Vagina (tissue), 2 donors: ENCODE measurements around the gene SMARCD3. TPM values are rescaled to one million over a fixed set of nuclear protein-coding genes. Genes with fewer than 3 reads are reported as not detected.

ENCODE experiments used
- DNase-seq, 2 donors: peaks; one replicate each; pipeline ENCODE4 v3.0.0-alpha.2; 2017; ENCODE audit errors: extremely low spot score in 2 of 2
- H3K27ac ChIP-seq: fragments of 200-600 bp; sonication (generic); one replicate; pipeline ENCODE4 v1.5.1; 2019
- H3K27me3 ChIP-seq: fragments of 200-600 bp; sonication (generic); one replicate; pipeline ENCODE4 v1.5.1; 2019
- H3K36me3 ChIP-seq, 2 donors: fragments of 200-600 bp; sonication (generic); one replicate each; pipeline ENCODE4 v1.5.1; 2017 to 2019
- H3K4me1 ChIP-seq: fragments of 200-600 bp; sonication (generic); one replicate; pipeline ENCODE4 v1.5.1; 2019
- H3K4me3 ChIP-seq, 2 donors: fragments of 200-600 bp; sonication (generic); 1 replicate in 1 of 2; 2 replicates in 1 of 2; pipeline ENCODE4 v1.5.1; 2016 to 2019
- H3K9me3 ChIP-seq: fragments of 200-600 bp; sonication (generic); one replicate; pipeline ENCODE4 v1.5.1; 2019
- POLR2A ChIP-seq, 2 donors: fragments of 450-650 bp; IDR thresholded peaks; one replicate each; pipeline ENCODE4 v1.6.1; 2017; ENCODE audit warnings: antibody characterized with exemption in 2 of 2, mild to moderate bottlenecking in 2 of 2, moderate library complexity in 2 of 2
- POLR2AphosphoS5 ChIP-seq, 2 donors: sonication (generic); formaldehyde crosslinking; IDR thresholded peaks; one replicate each; pipeline ENCODE4 v1.9.0; 2017; ENCODE audit warnings: antibody characterized with exemption in 2 of 2, mild to moderate bottlenecking in 2 of 2, low read depth in 1 of 2; ENCODE audit not compliant: insufficient read depth in 1 of 2
- intact Hi-C: fragments of 100-400 bp; cut with DNase I; formaldehyde crosslinking; loops from one replicate; pipeline ENCODE4 v1.15.1; 2023
- total RNA-seq: library from RNA; depleted of rRNA; stranded (reverse); fragments of >200 nt; gene quantifications from one replicate; pipeline ENCODE4 v1.2.3, GENCODE V29; 2016
- TF ChIP-seq, protein P1 (sequence below), 3 experiments: fragments of 450-650 bp in 2 of 3; fragments of 200-600 bp in 1 of 3; sonication (generic) in 1 of 3; IDR thresholded peaks; one replicate each; pipeline ENCODE4 v1.5.1; 2017 to 2019; ENCODE audit warnings: antibody characterized with exemption in 3 of 3, mild to moderate bottlenecking in 2 of 3, moderate library complexity in 2 of 3

SMARCD3 gene
- total RNA-seq, 1 donor from 2014 or later = 39.8 TPM

DNA sequence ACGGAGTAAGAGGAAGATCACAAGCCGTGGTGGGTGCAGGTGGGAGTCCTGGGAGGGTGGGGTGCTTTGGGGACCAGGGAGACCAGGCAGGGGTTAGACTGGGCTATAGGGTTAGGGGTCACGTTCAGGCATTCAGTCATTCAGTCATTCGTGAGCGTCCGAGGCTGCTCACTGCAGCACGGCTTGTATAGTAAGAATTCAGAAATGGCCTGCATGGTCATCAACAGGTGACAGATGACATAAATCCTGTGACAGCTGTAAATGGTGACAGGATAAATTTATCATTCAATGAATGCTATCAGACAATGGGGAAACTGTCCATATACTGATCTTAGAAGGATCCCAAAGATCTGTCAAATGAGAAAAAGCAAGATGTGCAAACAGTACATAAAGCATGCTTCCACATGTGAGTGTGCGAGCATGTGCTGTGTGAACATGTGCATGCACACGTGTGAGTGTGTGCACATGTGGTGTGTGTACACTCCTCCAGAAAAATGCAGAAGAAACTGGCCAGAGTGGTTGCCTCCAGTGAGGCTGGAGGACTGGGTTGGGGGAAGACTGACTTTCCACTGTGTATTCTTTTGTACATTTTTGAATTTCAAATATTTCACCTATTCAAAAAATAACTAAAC is 32.0 kb upstream of the SMARCD3 start:
- TF ChIP-seq POLR2AphosphoS5 (IDR thresholded peaks at IDR 0.05; ENCODE audit: insufficient read depth in 1 of 2, low read depth in 1 of 2) (no peak), POLR2A (IDR thresholded peaks at IDR 0.05) (no peak)
- TF ChIP-seq, protein P1, sequence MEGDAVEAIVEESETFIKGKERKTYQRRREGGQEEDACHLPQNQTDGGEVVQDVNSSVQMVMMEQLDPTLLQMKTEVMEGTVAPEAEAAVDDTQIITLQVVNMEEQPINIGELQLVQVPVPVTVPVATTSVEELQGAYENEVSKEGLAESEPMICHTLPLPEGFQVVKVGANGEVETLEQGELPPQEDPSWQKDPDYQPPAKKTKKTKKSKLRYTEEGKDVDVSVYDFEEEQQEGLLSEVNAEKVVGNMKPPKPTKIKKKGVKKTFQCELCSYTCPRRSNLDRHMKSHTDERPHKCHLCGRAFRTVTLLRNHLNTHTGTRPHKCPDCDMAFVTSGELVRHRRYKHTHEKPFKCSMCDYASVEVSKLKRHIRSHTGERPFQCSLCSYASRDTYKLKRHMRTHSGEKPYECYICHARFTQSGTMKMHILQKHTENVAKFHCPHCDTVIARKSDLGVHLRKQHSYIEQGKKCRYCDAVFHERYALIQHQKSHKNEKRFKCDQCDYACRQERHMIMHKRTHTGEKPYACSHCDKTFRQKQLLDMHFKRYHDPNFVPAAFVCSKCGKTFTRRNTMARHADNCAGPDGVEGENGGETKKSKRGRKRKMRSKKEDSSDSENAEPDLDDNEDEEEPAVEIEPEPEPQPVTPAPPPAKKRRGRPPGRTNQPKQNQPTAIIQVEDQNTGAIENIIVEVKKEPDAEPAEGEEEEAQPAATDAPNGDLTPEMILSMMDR (IDR thresholded peaks at IDR 0.05) = no peak
- H3K4me1 ChIP-seq = peaks cover 18% of the 10 kb centered on the region
- H3K27me3 ChIP-seq = no peaks in the 10 kb centered on the region
- DNase-seq = no peak
- H3K27ac ChIP-seq = no peak overlapping the region
- no peak overlapping the region for H3K4me3 ChIP-seq
- intact Hi-C loops = no loop called here
- no peaks in the 10 kb centered on the region for H3K9me3 ChIP-seq
- no peaks in the 10 kb centered on the region for H3K36me3 ChIP-seq

DNA sequence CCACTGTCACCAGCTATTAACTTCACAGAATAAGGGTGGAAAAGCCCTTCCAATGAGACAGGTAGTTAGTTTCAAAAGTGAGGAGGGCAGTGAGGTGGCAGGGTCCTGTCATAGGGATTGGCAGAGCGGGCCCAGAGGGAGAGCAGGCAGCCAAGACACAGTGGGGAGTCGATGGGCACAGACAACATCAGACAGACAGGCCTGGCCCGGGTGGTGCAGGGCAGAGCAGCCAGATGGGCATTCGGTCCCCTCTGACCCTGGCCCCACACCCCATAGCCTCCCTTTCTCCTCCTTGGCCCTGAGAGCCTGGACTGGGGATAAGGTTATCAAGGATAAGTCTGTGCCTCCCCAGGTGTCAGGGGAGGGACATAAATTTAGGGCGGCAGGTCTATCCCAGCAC is 31.4 kb upstream of the SMARCD3 start:
- Histone ChIP-seq H3K27ac (no peak overlapping the region), H3K4me3 (no peak overlapping the region), H3K9me3 (no peaks in the 10 kb centered on the region), H3K27me3 (no peaks in the 10 kb centered on the region), H3K36me3 (no peaks in the 10 kb centered on the region), H3K4me1 (peaks cover 25% of the 10 kb centered on the region)
- no peak for DNase-seq
- TF ChIP-seq, protein P1 (IDR thresholded peaks at IDR 0.05) = no peak
- TF ChIP-seq POLR2A (IDR thresholded peaks at IDR 0.05) (no peak), POLR2AphosphoS5 (IDR thresholded peaks at IDR 0.05; ENCODE audit: insufficient read depth in 1 of 2, low read depth in 1 of 2) (no peak)
- intact Hi-C loops = no loop called here

DNA sequence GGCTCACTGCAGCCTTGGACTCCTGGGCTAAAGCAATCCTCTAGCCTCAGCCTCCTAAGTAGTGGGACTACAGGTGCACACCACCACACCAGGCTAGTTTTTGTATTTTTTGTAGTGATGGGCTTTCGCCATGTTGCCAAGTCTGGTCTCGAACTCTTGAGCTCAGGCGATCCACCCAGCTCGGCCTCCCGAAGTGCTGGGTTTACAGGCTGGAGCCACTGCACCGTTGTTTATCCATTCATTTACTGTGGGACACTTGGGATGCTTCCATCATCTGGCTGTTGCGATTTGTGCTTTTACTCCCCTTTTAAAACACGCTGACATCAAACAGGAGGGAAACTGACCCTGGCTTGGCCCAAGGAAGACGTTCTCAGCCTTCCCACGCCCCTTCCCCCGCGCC is 30.5 kb upstream of the SMARCD3 start:
- no peaks in the 10 kb centered on the region for H3K9me3 ChIP-seq
- no peaks in the 10 kb centered on the region for H3K27me3 ChIP-seq
- no peak overlapping the region for H3K27ac ChIP-seq
- peaks cover 25% of the 10 kb centered on the region for H3K4me1 ChIP-seq
- intact Hi-C loops = no loop called here
- TF ChIP-seq POLR2AphosphoS5 (IDR thresholded peaks at IDR 0.05; ENCODE audit: insufficient read depth in 1 of 2, low read depth in 1 of 2) (no peak), POLR2A (IDR thresholded peaks at IDR 0.05) (no peak)
- TF ChIP-seq, protein P1 (IDR thresholded peaks at IDR 0.05) = no peak
- no peak for DNase-seq
- H3K36me3 ChIP-seq = no peaks in the 10 kb centered on the region
- H3K4me3 ChIP-seq = no peak overlapping the region

DNA sequence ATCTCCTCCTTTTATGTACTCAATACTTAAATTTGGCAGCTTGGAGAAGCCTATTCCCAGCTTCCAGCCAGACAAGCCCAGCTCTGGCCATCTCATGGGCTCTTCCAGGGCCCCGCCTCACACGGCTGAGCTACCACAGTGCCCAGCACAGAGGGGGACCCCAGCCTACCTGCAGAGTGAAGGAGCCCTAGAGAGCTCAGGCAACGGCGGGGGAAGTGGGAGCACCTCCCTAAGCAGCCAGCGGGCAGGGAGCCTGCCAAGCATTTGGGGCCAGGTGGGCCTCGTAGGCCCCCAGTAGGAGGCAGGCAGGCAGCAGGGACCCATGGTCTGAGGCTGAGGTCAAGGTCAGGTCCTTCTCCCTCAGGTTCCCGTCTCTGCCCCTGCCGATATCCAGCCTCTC is 29.1 kb upstream of the SMARCD3 start:
- Histone ChIP-seq H3K9me3 (no peaks in the 10 kb centered on the region), H3K4me1 (peaks cover 26% of the 10 kb centered on the region), H3K27ac (no peak overlapping the region), H3K4me3 (peak overlapping the region in 1 of 2 donors; percentile 62), H3K36me3 (no peaks in the 10 kb centered on the region), H3K27me3 (no peaks in the 10 kb centered on the region)
- intact Hi-C loops = no loop called here
- no peak for TF ChIP-seq POLR2AphosphoS5 (IDR thresholded peaks at IDR 0.05; ENCODE audit: insufficient read depth in 1 of 2, low read depth in 1 of 2)
- TF ChIP-seq, protein P1 (IDR thresholded peaks at IDR 0.05) = no peak
- TF ChIP-seq POLR2A (IDR thresholded peaks at IDR 0.05) = no peak
- no peak for DNase-seq
